HG03460 (cell line): ENCODE measurements around the gene IFITM10.

Experiments used
- ATAC-seq: cut with Tn5 transposase; IDR thresholded peaks from one replicate; pipeline ENCODE4 v1.9.1; 2021; ENCODE audit not compliant: unreplicated experiment

Gene IFITM10

DNA sequence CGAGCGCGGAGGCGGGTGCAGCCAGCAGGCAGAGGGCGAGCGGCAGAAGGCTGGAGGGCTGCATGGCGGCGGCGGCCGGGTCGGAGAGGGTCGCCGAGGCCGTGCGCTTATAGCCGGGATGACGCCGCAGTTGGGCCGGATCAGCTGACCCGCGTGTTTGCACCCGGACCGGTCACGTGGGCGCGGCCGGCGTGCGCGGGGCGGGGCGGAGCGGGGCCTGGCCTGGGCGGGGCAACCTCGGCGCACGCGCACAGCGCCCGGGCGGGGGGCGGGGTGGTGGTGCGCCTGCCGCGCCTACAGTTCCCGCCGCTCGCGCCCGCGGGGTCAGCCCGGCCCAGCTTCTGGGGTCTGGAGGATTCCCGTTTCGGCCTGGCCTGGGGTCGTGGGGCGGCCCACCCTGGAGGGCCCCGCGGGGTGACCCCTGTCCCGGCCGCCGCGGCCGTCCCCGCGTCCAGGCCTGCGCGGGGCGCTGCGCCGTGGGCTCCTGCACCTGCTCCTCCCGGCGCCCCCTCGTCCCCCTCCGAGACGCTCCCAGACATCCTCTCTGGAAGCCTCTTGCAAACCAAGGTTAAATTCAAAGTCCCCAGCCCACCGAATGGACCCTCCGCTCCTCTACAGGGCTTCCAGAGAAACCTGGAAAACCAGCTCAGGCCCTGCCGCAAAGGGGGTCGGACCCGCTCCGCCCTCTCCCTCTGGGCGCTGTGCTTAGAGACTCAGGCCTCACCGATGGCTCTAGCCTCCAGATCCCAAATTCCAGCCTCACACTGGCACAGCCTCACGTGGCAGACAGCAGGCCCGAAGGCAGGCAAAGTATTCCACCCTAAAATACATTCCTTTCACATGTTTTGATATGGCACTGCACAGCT, 13.6 kb upstream of the IFITM10 start, which contains the start of gene CTSD:
CTSD (minus strand) TSS at position 132 of the 866 bp plus-strand sequence; CDS start at position 64, 68 bp downstream.
- ATAC-seq = peak; percentile 75

GRCh38 chr11:1763336-1763795, 13.0 kb upstream of the IFITM10 start:
- peak; percentile 25 for ATAC-seq

GRCh38 chr11:1762537-1763302, 12.3 kb upstream of the IFITM10 start:
- ATAC-seq = no peak

DNA sequence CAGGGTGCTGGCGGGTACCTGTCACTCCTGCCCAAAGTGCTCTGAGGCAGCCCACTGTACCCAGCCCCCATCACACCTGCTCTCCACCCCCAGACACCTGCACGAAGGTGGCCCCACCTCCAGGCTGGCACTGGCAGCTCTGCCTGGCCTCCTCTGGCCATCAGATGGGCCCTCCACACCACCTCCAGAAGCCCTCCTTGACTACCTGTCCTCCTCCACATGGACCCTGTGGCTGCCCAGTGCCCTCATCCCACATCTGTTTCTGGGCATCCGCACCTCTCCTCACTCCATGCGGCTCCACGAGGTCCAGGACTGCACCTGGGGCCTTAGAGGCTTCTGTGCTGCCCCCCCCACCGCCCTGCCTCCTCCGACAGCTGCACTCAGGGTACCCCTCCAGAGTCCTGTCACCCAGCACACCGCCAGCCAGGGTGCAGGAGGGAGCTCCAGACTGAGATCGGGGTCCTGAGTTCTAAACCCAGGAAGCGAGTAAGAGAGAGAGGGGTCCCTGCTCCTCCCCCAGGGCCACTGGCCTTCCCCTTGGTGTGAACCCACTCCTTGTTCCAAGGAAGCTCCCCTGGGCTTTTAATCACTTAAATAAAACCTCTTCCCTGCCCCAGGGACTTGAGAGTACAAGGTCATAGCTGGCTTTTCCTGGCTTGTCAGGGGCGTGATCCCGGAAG, 11.6 kb upstream of the IFITM10 start:
- ATAC-seq = no peak

GRCh38 chr11:1761110-1761856, 10.9 kb upstream of the IFITM10 start:
- ATAC-seq = no peak

- no peak for ATAC-seq
Measured at GRCh38 chr11:1760351-1761109, 10.1 kb upstream of the IFITM10 start.

DNA sequence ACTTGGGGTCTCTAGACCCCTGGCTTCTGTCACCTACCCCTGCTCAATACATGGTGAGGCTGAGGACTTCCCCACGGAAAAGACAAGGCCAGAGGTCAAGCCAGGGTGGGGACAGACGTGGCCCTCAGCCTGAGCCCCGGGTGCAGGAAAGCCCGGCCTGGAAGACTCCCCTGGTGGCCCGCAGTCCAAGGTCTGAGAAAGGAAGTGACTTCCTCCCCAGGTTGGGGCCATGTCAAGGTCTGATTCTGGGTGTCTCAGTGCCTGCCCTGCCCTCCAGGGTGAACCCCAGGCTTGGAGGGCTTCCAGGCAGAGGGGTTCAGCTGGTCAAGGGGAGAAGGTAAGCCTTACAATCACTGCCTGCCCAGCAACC, 9.4 kb upstream of the IFITM10 start:
- ATAC-seq = no peak

- no peak for ATAC-seq
Measured at GRCh38 chr11:1759151-1759850, 8.9 kb upstream of the IFITM10 start.

GRCh38 chr11:1758611-1759150, 8.3 kb upstream of the IFITM10 start:
- ATAC-seq = no peak

- no peak for ATAC-seq
Measured at GRCh38 chr11:1757861-1758610, 7.6 kb upstream of the IFITM10 start.

DNA sequence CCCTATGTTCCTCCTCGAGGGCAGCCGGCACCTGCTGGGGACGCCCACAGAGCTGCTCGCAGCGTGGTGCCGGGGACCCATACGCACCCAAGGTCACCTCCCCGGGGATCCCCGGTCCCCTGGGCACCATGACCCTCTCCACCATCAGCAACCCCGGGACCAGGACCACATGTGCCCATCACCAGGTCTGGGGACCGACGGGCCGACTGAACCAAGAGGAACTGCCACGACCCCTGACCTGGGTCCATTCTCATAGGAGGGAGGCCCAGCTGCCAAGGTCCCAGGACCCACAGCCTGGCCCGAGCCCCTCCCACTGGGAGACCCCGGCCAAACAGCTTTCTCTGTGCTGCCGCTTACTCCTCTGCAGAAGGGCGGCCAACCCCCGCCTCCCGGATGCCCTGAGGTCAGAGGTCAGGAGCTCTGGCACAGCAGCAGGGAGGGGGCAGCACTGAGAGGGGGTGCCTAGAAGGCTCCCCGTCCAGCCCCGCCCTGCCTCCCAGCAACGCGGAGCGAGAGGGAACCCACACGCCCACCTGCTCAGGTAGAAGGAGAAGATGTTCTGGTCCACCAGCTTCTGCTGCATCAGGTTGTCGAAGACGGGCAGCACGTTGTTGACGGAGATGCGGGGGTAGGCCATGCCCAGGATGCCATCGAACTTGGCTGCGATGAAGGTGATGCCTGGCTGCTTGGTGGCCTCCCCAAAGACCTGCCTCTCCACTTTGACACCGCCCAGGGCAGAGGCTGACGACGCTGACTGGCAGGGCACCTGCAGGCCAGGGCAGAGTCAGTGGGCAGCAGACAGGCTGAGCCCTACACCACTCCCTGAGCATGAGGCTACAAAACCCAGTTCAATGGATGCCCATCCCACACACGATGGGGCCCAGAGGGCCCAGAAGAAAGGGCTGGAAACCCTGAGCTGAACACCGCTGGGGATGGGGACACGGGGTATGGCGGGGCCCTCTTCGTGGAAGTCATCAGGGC, 6.7 kb upstream of the IFITM10 start:
- no peak for ATAC-seq

GRCh38 chr11:1755692-1756561, 5.5 kb upstream of the IFITM10 start:
- ATAC-seq = no peak

- no peak for ATAC-seq
Measured at GRCh38 chr11:1755344-1755691, 4.9 kb upstream of the IFITM10 start.

- no peak for ATAC-seq
Measured at GRCh38 chr11:1754376-1755150, 4.2 kb upstream of the IFITM10 start.

- ATAC-seq = no peak
Measured at GRCh38 chr11:1753929-1754305, 3.5 kb upstream of the IFITM10 start.
